Stimulated activated memory B cell treated with anti-CD40 and anti-IgM and Interleukin-4, amounts not matched to agents 10 μg/mL and 1 μg/mL and 100 μg/mL, for 72 hours (primary cell): Measurements from ENCODE around the gene RRP7A.
"Not testable (repeated sequence)": the region's sequence is repeated elsewhere in the genome, so short reads cannot be mapped to it uniquely, and the experiment has no call there.

Experiments
- ATAC-seq: fragments of 150-1000 bp; cut with Tn5 transposase; 2 replicates; pipeline ENCODE4 v1.10.0; 2021
- H3K27ac Mint-ChIP-seq: one replicate; pipeline ENCODE4 v1.8.0; 2022; ENCODE audit warnings: mild to moderate bottlenecking, mixed read lengths
- H3K27me3 Mint-ChIP-seq: one replicate; pipeline ENCODE4 v1.8.0; 2022; ENCODE audit warnings: mixed read lengths
- H3K36me3 Mint-ChIP-seq: one replicate; pipeline ENCODE4 v1.8.0; 2022; ENCODE audit warnings: mixed read lengths
- H3K4me1 Mint-ChIP-seq: one replicate; pipeline ENCODE4 v1.8.0; 2022; ENCODE audit warnings: mixed read lengths
- H3K4me3 Mint-ChIP-seq: one replicate; pipeline ENCODE4 v1.8.0; 2022; ENCODE audit warnings: mild to moderate bottlenecking, moderate library complexity, mixed read lengths
- H3K9me3 Mint-ChIP-seq: one replicate; pipeline ENCODE4 v1.8.0; 2022; ENCODE audit warnings: mixed read lengths

The RRP7A gene

GRCh38 chr22:42548126-42548525 is 28.5 kb upstream of the RRP7A start:
- H3K36me3 Mint-ChIP-seq, H3K27ac Mint-ChIP-seq, H3K27me3 Mint-ChIP-seq, H3K4me3 Mint-ChIP-seq, H3K9me3 Mint-ChIP-seq, ATAC-seq: not testable (repeated sequence)
- peaks cover 32% of the 10 kb centered on the region for H3K4me1 Mint-ChIP-seq

- Mint-ChIP-seq H3K27me3 (no peaks in the 10 kb centered on the region), H3K9me3 (no peaks in the 10 kb centered on the region), H3K36me3 (no peaks in the 10 kb centered on the region), H3K27ac (no peak overlapping the region), H3K4me3 (no peak overlapping the region), H3K4me1 (peaks cover 28% of the 10 kb centered on the region)
- no peak for ATAC-seq
Observed at GRCh38 chr22:42547562-42547961, 28.0 kb upstream of the RRP7A start.

GRCh38 chr22:42544686-42545085 is 25.1 kb upstream of the RRP7A start:
- no peak for ATAC-seq
- Mint-ChIP-seq H3K4me3 (no peak overlapping the region), H3K36me3 (no peaks in the 10 kb centered on the region), H3K9me3 (no peaks in the 10 kb centered on the region), H3K27ac (no peak overlapping the region), H3K4me1 (peaks cover 8% of the 10 kb centered on the region), H3K27me3 (no peaks in the 10 kb centered on the region)

GRCh38 chr22:42539236-42539771 is 19.7 kb upstream of the RRP7A start:
- H3K27me3 Mint-ChIP-seq, H3K9me3 Mint-ChIP-seq, H3K36me3 Mint-ChIP-seq: not testable (repeated sequence)
- Mint-ChIP-seq H3K4me3 (peak overlapping the region; percentile 31), H3K27ac (peak overlapping the region; percentile 92), H3K4me1 (peaks cover 36% of the 10 kb centered on the region)
- peak; percentile 88 for ATAC-seq

GRCh38 chr22:42537199-42537831 is 17.7 kb upstream of the RRP7A start:
- H3K27ac Mint-ChIP-seq, result peak overlapping the region; percentile 92
- not testable (repeated sequence) for H3K27me3 Mint-ChIP-seq, H3K9me3 Mint-ChIP-seq, H3K36me3 Mint-ChIP-seq
- H3K4me3 Mint-ChIP-seq, result peak overlapping the region; percentile 50
- peak; percentile 83 for ATAC-seq
- H3K4me1 Mint-ChIP-seq, result peaks cover 56% of the 10 kb centered on the region

GRCh38 chr22:42536634-42537033 is 17.0 kb upstream of the RRP7A start:
- not testable (repeated sequence) for H3K9me3 Mint-ChIP-seq, H3K27me3 Mint-ChIP-seq, H3K36me3 Mint-ChIP-seq, ATAC-seq
- peaks cover 61% of the 10 kb centered on the region for H3K4me1 Mint-ChIP-seq
- H3K27ac Mint-ChIP-seq, result peak overlapping the region; percentile 92
- peak overlapping the region; percentile 50 for H3K4me3 Mint-ChIP-seq

GRCh38 chr22:42536166-42536565 is 16.6 kb upstream of the RRP7A start:
- peaks cover 61% of the 10 kb centered on the region for H3K4me1 Mint-ChIP-seq
- peak overlapping the region; percentile 37 for H3K27ac Mint-ChIP-seq
- H3K36me3 Mint-ChIP-seq, result no peaks in the 10 kb centered on the region
- H3K9me3 Mint-ChIP-seq, result no peaks in the 10 kb centered on the region
- no peak for ATAC-seq
- no peaks in the 10 kb centered on the region for H3K27me3 Mint-ChIP-seq
- H3K4me3 Mint-ChIP-seq, result no peak overlapping the region

- H3K36me3 Mint-ChIP-seq, H3K4me3 Mint-ChIP-seq, H3K9me3 Mint-ChIP-seq, H3K27ac Mint-ChIP-seq, H3K27me3 Mint-ChIP-seq, ATAC-seq: not testable (repeated sequence)
- peaks cover 61% of the 10 kb centered on the region for H3K4me1 Mint-ChIP-seq
Observed at GRCh38 chr22:42535082-42535731, 15.6 kb upstream of the RRP7A start.

- peak overlapping the region; percentile 85 for H3K27ac Mint-ChIP-seq
- peaks cover 56% of the 10 kb centered on the region for H3K4me1 Mint-ChIP-seq
- no peaks in the 10 kb centered on the region for H3K27me3 Mint-ChIP-seq
- H3K9me3 Mint-ChIP-seq, result no peaks in the 10 kb centered on the region
- ATAC-seq, result no peak
- no peaks in the 10 kb centered on the region for H3K36me3 Mint-ChIP-seq
- H3K4me3 Mint-ChIP-seq, result peak overlapping the region; percentile 76
Observed at GRCh38 chr22:42533638-42533977, 14.0 kb upstream of the RRP7A start.

- H3K4me3 Mint-ChIP-seq, H3K36me3 Mint-ChIP-seq, H3K9me3 Mint-ChIP-seq, H3K27me3 Mint-ChIP-seq, ATAC-seq: not testable (repeated sequence)
- Mint-ChIP-seq H3K4me1 (peaks cover 40% of the 10 kb centered on the region), H3K27ac (peak overlapping the region; percentile 85)
Observed at GRCh38 chr22:42531401-42532084, 11.9 kb upstream of the RRP7A start.

- H3K27me3 Mint-ChIP-seq, ATAC-seq, H3K36me3 Mint-ChIP-seq, H3K4me3 Mint-ChIP-seq, H3K27ac Mint-ChIP-seq, H3K9me3 Mint-ChIP-seq: not testable (repeated sequence)
- peaks cover 32% of the 10 kb centered on the region for H3K4me1 Mint-ChIP-seq
Observed at GRCh38 chr22:42529435-42529834, 9.8 kb upstream of the RRP7A start.

- Mint-ChIP-seq H3K27me3 (no peaks in the 10 kb centered on the region), H3K4me1 (peaks cover 25% of the 10 kb centered on the region), H3K27ac (no peak overlapping the region), H3K36me3 (no peaks in the 10 kb centered on the region), H3K4me3 (no peak overlapping the region), H3K9me3 (no peaks in the 10 kb centered on the region)
- ATAC-seq, result no peak
Observed at GRCh38 chr22:42528591-42529307, 9.2 kb upstream of the RRP7A start.

- no peak overlapping the region for H3K27ac Mint-ChIP-seq
- no peaks in the 10 kb centered on the region for H3K27me3 Mint-ChIP-seq
- H3K36me3 Mint-ChIP-seq, result no peaks in the 10 kb centered on the region
- no peak for ATAC-seq
- H3K9me3 Mint-ChIP-seq, result no peaks in the 10 kb centered on the region
- no peak overlapping the region for H3K4me3 Mint-ChIP-seq
- peaks cover 18% of the 10 kb centered on the region for H3K4me1 Mint-ChIP-seq
Observed at GRCh38 chr22:42522546-42522945, 3.0 kb upstream of the RRP7A start.

- Mint-ChIP-seq H3K4me1 (peaks cover 22% of the 10 kb centered on the region), H3K4me3 (no peak overlapping the region), H3K36me3 (peaks cover 5% of the 10 kb centered on the region), H3K27me3 (no peaks in the 10 kb centered on the region), H3K9me3 (no peaks in the 10 kb centered on the region), H3K27ac (no peak overlapping the region)
- no peak for ATAC-seq
Observed at GRCh38 chr22:42521228-42521546, 1.6 kb upstream of the RRP7A start.

GRCh38 chr22:42518638-42519524 is 715 bp downstream of the RRP7A start:
- Mint-ChIP-seq H3K27ac (peak overlapping the region; percentile 100), H3K36me3 (peaks cover 21% of the 10 kb centered on the region), H3K4me3 (peak overlapping the region; percentile 100), H3K4me1 (peaks cover 26% of the 10 kb centered on the region)
- H3K27me3 Mint-ChIP-seq, H3K9me3 Mint-ChIP-seq: not testable (repeated sequence)
- ATAC-seq, result peak; percentile 73
